ENCODE results near the gene PCBP3. TPM values are rescaled to one million over a fixed set of nuclear protein-coding genes. Genes with fewer than 3 reads are reported as not detected.

PCBP3 gene
- polyA plus RNA-seq, 5 donors = 1.9 to 2.8 (median 2.2) TPM

GRCh38 chr21:45860493-45861155 is 217.1 kb downstream of the PCBP3 start:
- no peak for DNase-seq

GRCh38 chr21:45861156-45861870 is 217.8 kb downstream of the PCBP3 start:
- DNase-seq = no peak

GRCh38 chr21:45862543-45863207 is 219.2 kb downstream of the PCBP3 start:
- DNase-seq = no peak

GRCh38 chr21:45863267-45863666 is 219.7 kb downstream of the PCBP3 start:
- no peak for DNase-seq

- no peak for DNase-seq
These were observed 220.2 kb downstream of the PCBP3 start for GRCh38 chr21:45863751-45864150.

GRCh38 chr21:45864436-45864835 is 220.9 kb downstream of the PCBP3 start:
- no peak for DNase-seq

- DNase-seq = no peak
These were observed 221.7 kb downstream of the PCBP3 start for GRCh38 chr21:45865106-45865835.

- DNase-seq = no peak
These were observed 223.0 kb downstream of the PCBP3 start for GRCh38 chr21:45866551-45866950.

- DNase-seq = no peak
These were observed 223.6 kb downstream of the PCBP3 start for GRCh38 chr21:45867041-45867666.

GRCh38 chr21:45867671-45868081 is 224.2 kb downstream of the PCBP3 start:
- DNase-seq = no peak

- DNase-seq = no peak
These were observed 224.6 kb downstream of the PCBP3 start for GRCh38 chr21:45868086-45868485.

GRCh38 chr21:45868488-45868887 is 225.0 kb downstream of the PCBP3 start:
- DNase-seq = no peak

- DNase-seq = no peak
These were observed 225.8 kb downstream of the PCBP3 start for GRCh38 chr21:45869121-45870007.

- no peak for DNase-seq
These were observed 226.9 kb downstream of the PCBP3 start for GRCh38 chr21:45870421-45870820.

- DNase-seq = no peak
These were observed 227.5 kb downstream of the PCBP3 start for GRCh38 chr21:45870851-45871615.

- DNase-seq = no peak
These were observed 228.2 kb downstream of the PCBP3 start for GRCh38 chr21:45871616-45872236.

GRCh38 chr21:45872471-45872870 is 228.9 kb downstream of the PCBP3 start:
- DNase-seq = no peak

GRCh38 chr21:45872902-45873301 is 229.4 kb downstream of the PCBP3 start:
- no peak for DNase-seq

- no peak for DNase-seq
These were observed 229.9 kb downstream of the PCBP3 start for GRCh38 chr21:45873418-45873817.
